KMS-11 (cell line): ENCODE measurements around the gene SETBP1.

Experiments
- H2AFZ ChIP-seq: fragments of 200-600 bp; sonication (generic); 2 replicates; pipeline ENCODE4 v1.6.1; 2016; ENCODE audit warnings: antibody characterized with exemption, mixed run types, low read depth
- H3K27ac ChIP-seq: fragments of 200-600 bp; sonication (generic); 2 replicates; pipeline ENCODE4 v1.6.1; 2016; ENCODE audit warnings: mild to moderate bottlenecking, mixed run types
- H3K27me3 ChIP-seq: fragments of 200-600 bp; sonication (generic); 2 replicates; pipeline ENCODE4 v1.6.1; 2017; ENCODE audit warnings: mild to moderate bottlenecking, low read depth, mixed run types, moderate library complexity; ENCODE audit not compliant: insufficient read depth
- H3K36me3 ChIP-seq: fragments of 200-600 bp; sonication (generic); 2 replicates; pipeline ENCODE4 v1.6.1; 2017; ENCODE audit warnings: mild to moderate bottlenecking, mixed run types; ENCODE audit not compliant: insufficient read depth
- H3K4me1 ChIP-seq: fragments of 200-600 bp; sonication (generic); 2 replicates; pipeline ENCODE4 v1.6.1; 2016; ENCODE audit warnings: mild to moderate bottlenecking, low read depth, mixed run types; ENCODE audit not compliant: poor library complexity, severe bottlenecking
- H3K4me2 ChIP-seq: fragments of 200-600 bp; sonication (generic); 2 replicates; pipeline ENCODE4 v1.7.0; 2016; ENCODE audit warnings: mild to moderate bottlenecking, mixed run types
- H3K4me3 ChIP-seq: fragments of 200-600 bp; sonication (generic); IDR thresholded peaks from 2 replicates; pipeline ENCODE4 v1.6.1; 2017; ENCODE audit warnings: low read depth, low read length, mixed read lengths; ENCODE audit not compliant: insufficient read depth
- H3K79me2 ChIP-seq: fragments of 200-600 bp; sonication (generic); 2 replicates; pipeline ENCODE4 v1.6.1; 2016; ENCODE audit warnings: low read depth, mixed run types; ENCODE audit not compliant: insufficient read depth
- H3K9ac ChIP-seq: fragments of 200-600 bp; sonication (generic); 2 replicates; pipeline ENCODE4 v1.6.1; 2016; ENCODE audit warnings: mild to moderate bottlenecking, mixed run types
- H4K20me1 ChIP-seq: fragments of 200-600 bp; sonication (generic); 2 replicates; pipeline ENCODE4 v1.6.1; 2016; ENCODE audit warnings: mild to moderate bottlenecking, mixed run types; ENCODE audit not compliant: insufficient read depth
- CTCF ChIP-seq: fragments of 200-600 bp; sonication (generic); conservative IDR thresholded peaks from 2 replicates; pipeline ENCODE4 v1.6.1; 2017; ENCODE audit warnings: low read depth, mild to moderate bottlenecking, antibody characterized with exemption, low read length, moderate library complexity, mixed read lengths

The SETBP1 gene

GRCh38 chr18:45069546-45069945, 388.9 kb downstream of the SETBP1 start:
- no peak overlapping the region for H3K4me2 ChIP-seq
- H3K36me3 ChIP-seq: no peaks in the 10 kb centered on the region
- H3K9ac ChIP-seq: no peak overlapping the region
- no peak overlapping the region for H3K4me3 ChIP-seq
- no peaks in the 10 kb centered on the region for H3K4me1 ChIP-seq
- H3K27ac ChIP-seq: no peak overlapping the region
- no peak overlapping the region for H2AFZ ChIP-seq
- no peak for TF ChIP-seq CTCF
- H3K27me3 ChIP-seq: no peaks in the 10 kb centered on the region
- no peaks in the 10 kb centered on the region for H4K20me1 ChIP-seq
- H3K79me2 ChIP-seq: no peaks in the 10 kb centered on the region

GRCh38 chr18:45071956-45072355, 391.3 kb downstream of the SETBP1 start:
- no peak overlapping the region for H3K9ac ChIP-seq
- H3K27ac ChIP-seq: no peak overlapping the region
- no peak overlapping the region for H3K4me2 ChIP-seq
- no peaks in the 10 kb centered on the region for H3K27me3 ChIP-seq
- H3K4me1 ChIP-seq: no peaks in the 10 kb centered on the region
- no peak overlapping the region for H2AFZ ChIP-seq
- no peak overlapping the region for H3K4me3 ChIP-seq
- H4K20me1 ChIP-seq: no peaks in the 10 kb centered on the region
- no peaks in the 10 kb centered on the region for H3K79me2 ChIP-seq
- H3K36me3 ChIP-seq: no peaks in the 10 kb centered on the region
- no peak for TF ChIP-seq CTCF

GRCh38 chr18:45073556-45073955, 392.9 kb downstream of the SETBP1 start:
- Histone ChIP-seq H3K4me2 (no peak overlapping the region), H3K4me3 (no peak overlapping the region), H3K36me3 (no peaks in the 10 kb centered on the region), H3K27me3 (no peaks in the 10 kb centered on the region), H3K79me2 (no peaks in the 10 kb centered on the region), H3K9ac (no peak overlapping the region), H3K4me1 (no peaks in the 10 kb centered on the region), H2AFZ (no peak overlapping the region), H4K20me1 (no peaks in the 10 kb centered on the region), H3K27ac (no peak overlapping the region)
- TF ChIP-seq CTCF: no peak

- H3K9ac ChIP-seq: no peak overlapping the region
- no peaks in the 10 kb centered on the region for H3K27me3 ChIP-seq
- H3K4me3 ChIP-seq: no peak overlapping the region
- H3K4me1 ChIP-seq: no peaks in the 10 kb centered on the region
- no peaks in the 10 kb centered on the region for H3K79me2 ChIP-seq
- no peaks in the 10 kb centered on the region for H3K36me3 ChIP-seq
- no peak overlapping the region for H3K4me2 ChIP-seq
- no peak overlapping the region for H3K27ac ChIP-seq
- TF ChIP-seq CTCF: no peak
- no peaks in the 10 kb centered on the region for H4K20me1 ChIP-seq
- H2AFZ ChIP-seq: no peak overlapping the region
These were observed 401.0 kb downstream of the SETBP1 start for GRCh38 chr18:45081566-45082181.
